Osteoblast (primary cell): Measurements from ENCODE around the gene PLTP. TPM values are rescaled to one million over a fixed set of nuclear protein-coding genes. Genes with fewer than 3 reads are reported as not detected.

Experiments used
- DNase-seq: peaks from one replicate; pipeline ENCODE4 v3.0.0; 2011; ENCODE audit warnings: low spot score, mixed read lengths; ENCODE audit not compliant: insufficient read length; ENCODE audit errors: missing footprints
- H2AFZ ChIP-seq: 2 replicates; pipeline ENCODE4 v1.6.0; 2011; ENCODE audit warnings: mild to moderate bottlenecking, low read length
- H3K27ac ChIP-seq: 2 replicates; pipeline ENCODE4 v1.5.1; 2011; ENCODE audit warnings: mild to moderate bottlenecking, low read depth, low read length, moderate library complexity
- H3K27me3 ChIP-seq: 2 replicates; pipeline ENCODE4 v1.6.0; 2012; ENCODE audit warnings: mild to moderate bottlenecking, control low read depth, inconsistent platforms, low read length, moderate library complexity; ENCODE audit not compliant: insufficient read depth
- H3K36me3 ChIP-seq: 2 replicates; pipeline ENCODE4 v1.5.1; 2011; ENCODE audit warnings: mild to moderate bottlenecking, low read length, control low read depth, moderate library complexity; ENCODE audit not compliant: insufficient read depth
- H3K4me1 ChIP-seq: 2 replicates; pipeline ENCODE4 v1.5.1; 2011; ENCODE audit warnings: mild to moderate bottlenecking, low read length, control low read depth, moderate library complexity; ENCODE audit not compliant: insufficient read depth
- H3K4me2 ChIP-seq: 2 replicates; pipeline ENCODE4 v1.6.0; 2011; ENCODE audit warnings: mild to moderate bottlenecking, low read length; ENCODE audit not compliant: insufficient read depth
- H3K4me3 ChIP-seq: fragments of 200-600 bp; sonication (generic); 3 replicates; pipeline ENCODE4 v1.5.1; 2012; ENCODE audit warnings: mild to moderate bottlenecking, low read length, inconsistent platforms; ENCODE audit not compliant: insufficient read depth
- H3K79me2 ChIP-seq: 2 replicates; pipeline ENCODE4 v1.6.0; 2012; ENCODE audit warnings: mild to moderate bottlenecking, low read length, control low read depth, inconsistent platforms; ENCODE audit not compliant: insufficient read depth
- H3K9me3 ChIP-seq: 2 replicates; pipeline ENCODE4 v1.5.1; 2011; ENCODE audit warnings: low read depth, low read length, control low read depth
- H4K20me1 ChIP-seq: 2 replicates; pipeline ENCODE4 v1.6.0; 2012; ENCODE audit warnings: mild to moderate bottlenecking, low read length, control low read depth; ENCODE audit not compliant: insufficient read depth
- total RNA-seq: library from RNA; depleted of rRNA; stranded (reverse); fragments of >200 nt; gene quantifications from 2 replicates; pipeline ENCODE4 v1.2.3, GENCODE V29; 2012
- TF ChIP-seq, protein P1 (sequence below): IDR thresholded peaks from 2 replicates; pipeline ENCODE4 v1.5.1; 2011; ENCODE audit warnings: mild to moderate bottlenecking, low read depth, low read length, moderate library complexity; ENCODE audit errors: extremely low read depth

Gene PLTP
- total RNA-seq, 1 donor = 21.7 TPM

DNA sequence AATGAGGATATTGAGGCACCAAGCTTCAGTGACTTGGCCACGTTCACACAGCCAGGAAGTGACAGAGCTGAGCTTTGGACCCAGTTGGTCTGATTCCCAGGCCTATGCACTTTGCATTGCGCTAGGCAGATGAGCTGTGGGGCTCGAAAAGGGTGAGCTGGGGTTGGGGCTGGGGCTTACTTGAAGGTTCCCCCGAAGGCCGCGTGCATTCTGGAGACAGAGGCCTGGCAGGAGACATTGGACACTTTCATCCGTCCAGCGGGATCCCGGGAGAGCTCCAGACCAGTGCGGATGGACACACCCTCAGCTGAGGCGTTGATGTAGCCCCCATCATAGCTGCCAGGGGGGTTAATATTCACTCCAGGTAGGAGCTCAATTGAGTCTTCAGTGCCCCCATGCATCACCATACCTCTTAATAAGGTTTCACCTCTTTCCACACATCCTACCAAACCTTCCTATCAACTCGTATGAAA is 2.6 kb downstream of the PLTP start:
- Histone ChIP-seq H3K4me1 (peaks cover 27% of the 10 kb centered on the region), H3K27ac (no peak overlapping the region), H3K79me2 (no peaks in the 10 kb centered on the region), H4K20me1 (no peaks in the 10 kb centered on the region), H2AFZ (no peak overlapping the region), H3K4me2 (no peak overlapping the region), H3K4me3 (no peak overlapping the region), H3K9me3 (no peaks in the 10 kb centered on the region), H3K36me3 (no peaks in the 10 kb centered on the region), H3K27me3 (no peaks in the 10 kb centered on the region)
- TF ChIP-seq, protein P1, sequence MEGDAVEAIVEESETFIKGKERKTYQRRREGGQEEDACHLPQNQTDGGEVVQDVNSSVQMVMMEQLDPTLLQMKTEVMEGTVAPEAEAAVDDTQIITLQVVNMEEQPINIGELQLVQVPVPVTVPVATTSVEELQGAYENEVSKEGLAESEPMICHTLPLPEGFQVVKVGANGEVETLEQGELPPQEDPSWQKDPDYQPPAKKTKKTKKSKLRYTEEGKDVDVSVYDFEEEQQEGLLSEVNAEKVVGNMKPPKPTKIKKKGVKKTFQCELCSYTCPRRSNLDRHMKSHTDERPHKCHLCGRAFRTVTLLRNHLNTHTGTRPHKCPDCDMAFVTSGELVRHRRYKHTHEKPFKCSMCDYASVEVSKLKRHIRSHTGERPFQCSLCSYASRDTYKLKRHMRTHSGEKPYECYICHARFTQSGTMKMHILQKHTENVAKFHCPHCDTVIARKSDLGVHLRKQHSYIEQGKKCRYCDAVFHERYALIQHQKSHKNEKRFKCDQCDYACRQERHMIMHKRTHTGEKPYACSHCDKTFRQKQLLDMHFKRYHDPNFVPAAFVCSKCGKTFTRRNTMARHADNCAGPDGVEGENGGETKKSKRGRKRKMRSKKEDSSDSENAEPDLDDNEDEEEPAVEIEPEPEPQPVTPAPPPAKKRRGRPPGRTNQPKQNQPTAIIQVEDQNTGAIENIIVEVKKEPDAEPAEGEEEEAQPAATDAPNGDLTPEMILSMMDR = no peak
- DNase-seq = no peak

DNA sequence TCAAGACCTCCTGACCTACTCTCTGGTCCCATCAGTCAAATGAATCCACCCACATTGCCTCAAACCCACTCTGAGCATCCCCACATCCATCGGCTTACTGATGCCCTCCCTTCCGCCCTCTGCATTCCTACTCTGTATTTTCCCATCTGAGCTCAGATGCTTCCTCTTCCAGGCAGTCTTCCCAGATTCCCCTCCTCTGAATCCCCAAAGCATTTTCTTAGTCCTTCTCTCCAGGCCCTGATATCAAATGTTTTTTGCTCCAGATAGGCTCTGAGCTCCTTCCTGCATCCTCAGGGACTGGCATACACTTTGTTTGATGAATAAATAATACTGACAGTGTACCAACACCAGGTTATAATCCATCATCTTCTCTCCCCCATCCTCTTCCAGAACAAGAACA is 3.9 kb downstream of the PLTP start:
- no peaks in the 10 kb centered on the region for H3K27me3 ChIP-seq
- TF ChIP-seq, protein P1 = no peak
- no peaks in the 10 kb centered on the region for H4K20me1 ChIP-seq
- no peak overlapping the region for H3K4me2 ChIP-seq
- H3K4me1 ChIP-seq = peaks cover 27% of the 10 kb centered on the region
- no peaks in the 10 kb centered on the region for H3K79me2 ChIP-seq
- no peaks in the 10 kb centered on the region for H3K9me3 ChIP-seq
- H3K27ac ChIP-seq = no peak overlapping the region
- no peak for DNase-seq
- H3K36me3 ChIP-seq = no peaks in the 10 kb centered on the region
- no peak overlapping the region for H3K4me3 ChIP-seq
- no peak overlapping the region for H2AFZ ChIP-seq

DNA sequence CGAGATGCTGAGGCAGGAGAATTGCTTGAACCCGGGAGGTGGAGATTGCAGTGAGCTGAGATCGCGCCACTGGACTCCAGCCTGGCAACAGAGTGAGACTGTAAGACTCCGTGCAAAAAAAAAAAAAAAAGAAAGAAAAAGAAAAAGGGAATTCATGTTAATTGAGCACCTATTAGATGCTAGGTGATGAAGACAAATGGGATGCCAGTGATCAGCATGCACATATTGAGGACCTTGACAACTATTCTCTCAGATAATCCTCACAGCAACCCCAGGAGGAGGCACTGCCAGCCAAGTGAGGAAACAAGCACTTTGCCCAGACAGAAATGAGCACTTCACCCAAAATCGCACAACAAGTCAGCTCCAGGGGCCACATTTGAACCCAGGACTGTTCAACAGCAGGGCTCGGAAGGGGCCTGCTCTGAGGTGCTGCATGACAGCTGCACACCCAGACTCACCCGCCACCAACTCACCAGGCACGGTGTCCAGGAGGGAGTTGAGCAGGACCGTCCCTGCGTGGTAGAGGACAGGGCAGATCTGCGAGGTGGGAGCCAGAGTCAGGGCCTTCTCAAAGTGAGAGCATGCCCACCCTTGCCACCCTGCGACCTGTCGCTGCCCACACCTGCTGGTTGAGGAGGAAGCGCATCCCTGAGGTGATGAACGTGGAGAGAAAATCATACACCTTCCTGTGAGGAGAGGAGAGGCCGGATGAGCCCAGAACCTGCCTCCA is 4.6 kb downstream of the PLTP start:
- Histone ChIP-seq H3K79me2 (no peaks in the 10 kb centered on the region), H3K27ac (no peak overlapping the region), H3K4me1 (peaks cover 25% of the 10 kb centered on the region), H3K36me3 (no peaks in the 10 kb centered on the region), H2AFZ (no peak overlapping the region), H3K9me3 (no peaks in the 10 kb centered on the region), H4K20me1 (no peaks in the 10 kb centered on the region), H3K4me2 (no peak overlapping the region), H3K4me3 (no peak overlapping the region), H3K27me3 (no peaks in the 10 kb centered on the region)
- DNase-seq = no peak
- TF ChIP-seq, protein P1 = no peak

DNA sequence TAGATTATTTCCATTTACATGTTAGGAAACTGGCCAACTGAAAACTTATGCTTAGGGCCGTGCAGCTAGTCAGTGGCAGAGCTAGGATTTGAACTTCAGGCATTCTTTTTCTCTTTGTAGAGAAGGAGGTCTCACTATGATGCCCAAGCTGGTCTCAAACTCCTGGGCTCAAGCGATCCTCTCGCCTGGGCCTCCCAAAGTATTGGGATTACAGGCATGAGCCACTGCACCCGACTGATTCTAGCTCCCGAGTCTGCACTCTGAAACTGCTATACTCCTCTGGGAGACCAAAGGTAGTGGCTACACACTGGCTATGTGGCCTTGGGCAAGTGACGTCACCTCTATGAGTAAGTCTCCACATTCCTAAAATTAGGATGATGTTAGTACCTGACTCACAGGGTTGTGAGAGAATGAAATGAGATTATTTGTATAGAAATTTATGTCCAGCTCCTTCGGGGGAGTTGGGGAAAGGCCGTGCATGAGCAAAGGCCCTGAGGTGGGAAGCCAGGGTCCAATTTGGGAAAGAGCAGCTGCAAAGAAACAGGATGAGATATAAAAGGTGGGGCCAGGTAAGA is 6.4 kb downstream of the PLTP start:
- Histone ChIP-seq H3K27me3 (no peaks in the 10 kb centered on the region), H3K79me2 (no peaks in the 10 kb centered on the region), H4K20me1 (no peaks in the 10 kb centered on the region), H3K9me3 (no peaks in the 10 kb centered on the region), H3K4me1 (peaks cover 11% of the 10 kb centered on the region), H3K27ac (peak overlapping the region; percentile 70), H3K36me3 (no peaks in the 10 kb centered on the region), H3K4me2 (no peak overlapping the region), H3K4me3 (no peak overlapping the region), H2AFZ (no peak overlapping the region)
- TF ChIP-seq, protein P1 = no peak
- peak; percentile 97 for DNase-seq
